Body of pancreas (tissue), 4 donors: ENCODE data around the gene NDUFV3. TPM values are rescaled to one million over a fixed set of nuclear protein-coding genes. Genes with fewer than 3 reads are reported as not detected.

Experiments used
- ATAC-seq: fragments of 150-250 bp; one replicate; pipeline ENCODE4 v1.9.1; 2016
- DNase-seq, 4 donors: peaks; one replicate each; pipeline ENCODE4 v3.0.0-alpha.2; 2019
- H3K27ac ChIP-seq, 4 donors: fragments of 200-600 bp; sonication (generic); 1 replicate in 3 of 4; 2 replicates in 1 of 4; pipeline versions ENCODE4 v1.5.1 to v1.6.1; 2016 to 2019; ENCODE audit warnings: mild to moderate bottlenecking in 1 of 4, mixed read lengths in 1 of 4, moderate library complexity in 1 of 4
- H3K27me3 ChIP-seq, 2 donors: fragments of 200-600 bp; sonication (generic); one replicate each; pipeline ENCODE4 v1.6.0; 2016; ENCODE audit warnings: mild to moderate bottlenecking in 1 of 2
- H3K36me3 ChIP-seq, 2 donors: fragments of 200-600 bp; sonication (generic); replicated peaks in 1 of 2; 2 replicates each; pipeline ENCODE4 v1.5.1; 2016; ENCODE audit warnings: low read depth in 2 of 2; ENCODE audit not compliant: insufficient read depth in 1 of 2
- H3K4me1 ChIP-seq: fragments of 200-600 bp; sonication (generic); one replicate; pipeline ENCODE4 v1.6.0; 2016
- H3K4me3 ChIP-seq, 2 donors: fragments of 200-600 bp; sonication (generic); 1 replicate in 1 of 2; 2 replicates in 1 of 2; pipeline ENCODE4 v1.5.1; 2016 to 2019
- H3K9me3 ChIP-seq, 3 donors: fragments of 200-600 bp; sonication (generic); 1 replicate in 2 of 3; 2 replicates in 1 of 3; pipeline ENCODE4 v1.5.1; 2016
- CTCF ChIP-seq, 7 experiments: fragments of 450-650 bp in 4 of 7; fragments of 200-600 bp in 3 of 7; sonication (generic) in 3 of 7; IDR thresholded peaks; one replicate each; pipeline ENCODE4 v1.5.1; 2016 to 2019; ENCODE audit warnings: antibody characterized with exemption in 7 of 7
- POLR2A ChIP-seq, 3 donors: fragments of 450-650 bp; IDR thresholded peaks; one replicate each; pipeline ENCODE4 v1.6.1; 2016; ENCODE audit warnings: antibody characterized with exemption in 3 of 3, mild to moderate bottlenecking in 2 of 3
- WGBS, 2 donors: methylation state at CpG; one replicate each; pipeline ENCODE4 v1.1.5; 2017; 5-methylcytosine and 5-hydroxymethylcytosine counted together
- intact Hi-C: fragments of 100-400 bp; cut with DNase I; formaldehyde crosslinking; loops from one replicate; pipeline ENCODE4 v1.15.1; 2023
- total RNA-seq, 2 donors: library from RNA; depleted of rRNA; stranded (reverse); fragments of >200 nt; gene quantifications; one replicate each; pipeline ENCODE4 v1.1.0, GENCODE V29; 2016

NDUFV3 gene
- total RNA-seq, 2 donors from 2014 or later: 42.3 to 55.0 TPM

GRCh38 chr21:42859891-42860230, 33.2 kb upstream of the NDUFV3 start:
- Histone ChIP-seq H3K27me3 (no peaks in the 10 kb centered on the region), H3K9me3 (no peaks in the 10 kb centered on the region), H3K36me3 (peaks cover 8 to 23% of the 10 kb centered on the region in 2 donors), H3K4me3 (no peak overlapping the region), H3K4me1 (no peaks in the 10 kb centered on the region), H3K27ac (no peak overlapping the region)
- intact Hi-C loops: no loop called here
- no peak for ATAC-seq
- WGBS, 2 donors: 90 to 95% methylated on average over 6 of the region's 6 CpGs
- no peak for TF ChIP-seq CTCF (IDR thresholded peaks at IDR 0.05)
- no peak for TF ChIP-seq POLR2A (IDR thresholded peaks at IDR 0.05)
- DNase-seq: no peak

- Histone ChIP-seq H3K4me3 (no peak overlapping the region), H3K27ac (no peak overlapping the region), H3K9me3 (no peaks in the 10 kb centered on the region), H3K36me3 (peaks cover 4 to 18% of the 10 kb centered on the region in 2 donors), H3K4me1 (no peaks in the 10 kb centered on the region), H3K27me3 (no peaks in the 10 kb centered on the region)
- intact Hi-C loops: no loop called here
- WGBS, 2 donors: 92 to 98% methylated on average over 12 to 14 of the region's 17 CpGs
- DNase-seq (no peak), ATAC-seq (no peak)
- no peak for TF ChIP-seq POLR2A (IDR thresholded peaks at IDR 0.05)
- no peak for TF ChIP-seq CTCF (IDR thresholded peaks at IDR 0.05)
Measured at GRCh38 chr21:42860345-42860744, 32.8 kb upstream of the NDUFV3 start.

GRCh38 chr21:42861311-42861847, 31.7 kb upstream of the NDUFV3 start:
- H3K36me3 ChIP-seq: peaks cover 0 to 12% of the 10 kb centered on the region in 2 donors
- H3K4me3 ChIP-seq: no peak overlapping the region
- TF ChIP-seq CTCF (IDR thresholded peaks at IDR 0.05) (no peak), POLR2A (IDR thresholded peaks at IDR 0.05) (no peak)
- H3K27me3 ChIP-seq: no peaks in the 10 kb centered on the region
- no peaks in the 10 kb centered on the region for H3K9me3 ChIP-seq
- no peak for ATAC-seq
- intact Hi-C loops: no loop called here
- no peak for DNase-seq
- no peak overlapping the region for H3K27ac ChIP-seq
- 82 to 92% methylated on average over 10 of the region's 10 CpGs for WGBS, 2 donors
- no peaks in the 10 kb centered on the region for H3K4me1 ChIP-seq

GRCh38 chr21:42861848-42862400, 31.2 kb upstream of the NDUFV3 start:
- H3K4me1 ChIP-seq: no peaks in the 10 kb centered on the region
- H3K27me3 ChIP-seq: no peaks in the 10 kb centered on the region
- ATAC-seq (no peak), DNase-seq (no peak)
- H3K36me3 ChIP-seq: peaks cover 0 to 12% of the 10 kb centered on the region in 2 donors
- no peak for TF ChIP-seq POLR2A (IDR thresholded peaks at IDR 0.05)
- TF ChIP-seq CTCF (IDR thresholded peaks at IDR 0.05): no peak
- intact Hi-C loops: no loop called here
- H3K9me3 ChIP-seq: no peaks in the 10 kb centered on the region
- 86% methylated on average over 7 to 27 of the region's 29 CpGs for WGBS, 2 donors
- no peak overlapping the region for H3K4me3 ChIP-seq
- H3K27ac ChIP-seq: no peak overlapping the region
